ENCODE data around the gene NRSN1.

NRSN1 gene

GRCh38 chr6:24152014-24152413 lies 26.0 kb downstream of the NRSN1 start:
- in situ Hi-C loops (cut with MboI; ENCODE audit: low pct_unique_long_range_greater_than_20kb, low sequenced_read_pairs, unreplicated experiment), result no loop called here

GRCh38 chr6:24154121-24154520 lies 28.1 kb downstream of the NRSN1 start:
- no peak for DNase-seq (ENCODE audit: low spot score)
- in situ Hi-C loops (cut with MboI; ENCODE audit: low pct_unique_long_range_greater_than_20kb, low sequenced_read_pairs, unreplicated experiment), result no loop called here
- no peak for TF ChIP-seq CTCF (IDR thresholded peaks at IDR 0.05; ENCODE audit: extremely low read depth, insufficient read depth, missing control alignments)

More at GRCh38 chr6:24152014-24152413, 26.0 kb downstream of the NRSN1 start:
- no peak for DNase-seq (ENCODE audit: low spot score)
- no peak for TF ChIP-seq CTCF (IDR thresholded peaks at IDR 0.05; ENCODE audit: extremely low read depth, insufficient read depth, missing control alignments)

- in situ Hi-C loops (cut with MboI; ENCODE audit: low pct_unique_long_range_greater_than_20kb, low sequenced_read_pairs, unreplicated experiment), result no loop called here
Measured at GRCh38 chr6:24157886-24158285, 31.9 kb downstream of the NRSN1 start.

GRCh38 chr6:24183584-24183983 lies 57.6 kb downstream of the NRSN1 start:
- in situ Hi-C loops (cut with MboI; ENCODE audit: low pct_unique_long_range_greater_than_20kb, low sequenced_read_pairs, unreplicated experiment), result no loop called here
- no peak for DNase-seq (ENCODE audit: low spot score)
- TF ChIP-seq CTCF (IDR thresholded peaks at IDR 0.05; ENCODE audit: extremely low read depth, insufficient read depth, missing control alignments), result no peak

More at GRCh38 chr6:24157886-24158285, 31.9 kb downstream of the NRSN1 start:
- TF ChIP-seq CTCF (IDR thresholded peaks at IDR 0.05; ENCODE audit: extremely low read depth, insufficient read depth, missing control alignments), result no peak
- DNase-seq (ENCODE audit: low spot score), result no peak

- DNase-seq (ENCODE audit: low spot score), result no peak
- in situ Hi-C loops (cut with MboI; ENCODE audit: low pct_unique_long_range_greater_than_20kb, low sequenced_read_pairs, unreplicated experiment), result no loop called here
- TF ChIP-seq CTCF (IDR thresholded peaks at IDR 0.05; ENCODE audit: extremely low read depth, insufficient read depth, missing control alignments), result no peak
Measured at GRCh38 chr6:24186349-24186748, 60.3 kb downstream of the NRSN1 start.

GRCh38 chr6:24187965-24188577 lies 62.1 kb downstream of the NRSN1 start:
- no peak for DNase-seq (ENCODE audit: low spot score)
- TF ChIP-seq CTCF (IDR thresholded peaks at IDR 0.05; ENCODE audit: extremely low read depth, insufficient read depth, missing control alignments), result no peak
- in situ Hi-C loops (cut with MboI; ENCODE audit: low pct_unique_long_range_greater_than_20kb, low sequenced_read_pairs, unreplicated experiment), result no loop called here

All from GM13977 (cell line).